Measurements from ENCODE around the gene FYN. TPM values are rescaled to one million over a fixed set of nuclear protein-coding genes. Genes with fewer than 3 reads are reported as not detected.

The FYN gene
- total and polyA plus RNA-seq, 2 of the 4 experiments (the other 2 are of a cell fraction), result 30.8 to 36.4 TPM

GRCh38 chr6:111761783-111762312, 111.4 kb downstream of the FYN start:
- Histone ChIP-seq H3K4me1 (ENCODE audit: control insufficient read depth, insufficient read depth, low read length) (peaks cover 45% of the 10 kb centered on the region), H2AFZ (replicated peaks; ENCODE audit: low read length, poor library complexity) (no peak overlapping the region), H2BK120ac (ENCODE audit: low read depth, low read length) (no peak overlapping the region), H3K4me3 (ENCODE audit: insufficient read depth, low read depth, low read length) (no peak overlapping the region), H2BK20ac (ENCODE audit: low read depth, low read length) (no peak overlapping the region), H4K91ac (ENCODE audit: insufficient read depth, low read depth, low read length) (peak overlapping the region; percentile 6; the same call in 1 of the 2 replicates), H3K27me3 (ENCODE audit: control insufficient read depth, insufficient read depth, low read length) (no peaks in the 10 kb centered on the region), H4K5ac (ENCODE audit: low read depth, low read length) (no peak overlapping the region; the same call in 1 of the 2 replicates), H4K20me1 (ENCODE audit: insufficient read depth, low read length) (0 out of 2 replicates have a peak, but pooled peaks cover 3% of the 10 kb centered on the region), H3K4me2 (ENCODE audit: low read depth, low read length) (no peak overlapping the region), H3K14ac (replicated peaks; ENCODE audit: low read depth, low read length) (0 out of 2 replicates have a peak overlapping the region, but pooled peaks have one; percentile 2), H3K79me1 (ENCODE audit: low read depth in 1 of 2, low read length in 2 of 2) (peaks cover 23 to 45% of the 10 kb centered on the region in 2 experiments), H3K23ac (ENCODE audit: low read depth, low read length) (no peak overlapping the region), H3K27ac (ENCODE audit: insufficient read depth, low read length) (no peak overlapping the region), H2BK5ac (ENCODE audit: low read depth, low read length, poor library complexity, severe bottlenecking) (no peak overlapping the region), H4K8ac (ENCODE audit: low read depth in 2 of 2, low read length in 2 of 2) (no peak overlapping the region), H3K56ac (ENCODE audit: extremely low read depth, insufficient read depth, low read length) (no peak overlapping the region), H3K9ac (ENCODE audit: low read depth, low read length) (no peak overlapping the region), H3K18ac (ENCODE audit: low read depth, low read length) (peak overlapping the region; percentile 51; the same call in 1 of the 2 replicates), H3K36me3 (ENCODE audit: control insufficient read depth, insufficient read depth, low read length) (no peaks in the 10 kb centered on the region), H2AK9ac (replicated peaks; ENCODE audit: low read depth, low read length, poor library complexity) (no peak overlapping the region), H2AK5ac (ENCODE audit: low read depth, low read length) (no peak overlapping the region; the same call in 1 of the 2 replicates), H3K9me3 (ENCODE audit: control insufficient read depth, insufficient read depth, low read length) (no peaks in the 10 kb centered on the region), H3K9me1 (ENCODE audit: insufficient read depth, low read length) (peaks cover 12% of the 10 kb centered on the region), H3K4ac (ENCODE audit: low read depth, low read length) (no peak overlapping the region), H2BK15ac (ENCODE audit: low read depth, low read length) (no peak overlapping the region)
- ATAC-seq (ENCODE audit: low read depth) (no peak), DNase-seq (peak; percentile 19)
- 100% methylated on average over 1 of the region's 7 CpGs; no CpG with 5 or more reads in 1 of the 2 experiments for WGBS, 2 experiments (ENCODE audit: extremely low coverage in 2 of 2, insufficient read length in 1 of 2)
- intact Hi-C loops (cut with micrococcal nuclease) (no loop called here), dilution Hi-C loops (cut with HindIII; ENCODE audit: low sequenced_read_pairs, unreplicated experiment) (no loop called here), in situ Hi-C loops (cut with MboI; ENCODE audit: low sequenced_read_pairs) (no loop called here)
- no peak for TF ChIP-seq POLR2A (IDR thresholded peaks at IDR 0.05; ENCODE audit: low read depth, low read length)
- TF ChIP-seq ELK1 (IDR thresholded peaks at IDR 0.05; ENCODE audit: borderline replicate concordance, low read depth, low read length), result no peak
- TF ChIP-seq MXI1 (IDR thresholded peaks at IDR 0.05; ENCODE audit: borderline replicate concordance, low read depth, low read length), result no peak
- no peak for TF ChIP-seq SMC3 (IDR thresholded peaks at IDR 0.05; ENCODE audit: low read depth, low read length)
- no TSS peak for BruUV-seq (replicated peaks)
- POLR2A ChIA-PET (ENCODE audit: unreplicated experiment), result interaction anchor here (0.6 kb wide), 1 partner anchor 1930 kb away, joined by 3 read pairs; no protein-coding TSS in a partner anchor
- CTCF ChIA-PET, result interaction anchor here (0.8 kb wide), 1 partner anchor 14 kb away, joined by 3 read pairs; no protein-coding TSS in a partner anchor

All from IMR-90 (cell line).